Trophoblast cell (in vitro differentiated cells and primary cell): Measurements from ENCODE around the gene GLRX.
A peak's percentile ranks its signal among the peaks of the same experiment; 100 is the strongest.

Experiments
- DNase-seq, 2 donors: peaks; one replicate each; pipeline ENCODE4 v3.0.0-alpha.2; 2016
- H2AFZ ChIP-seq: 2 replicates; pipeline ENCODE4 v1.6.1; 2013; ENCODE audit warnings: low read length, moderate library complexity, mild to moderate bottlenecking; ENCODE audit not compliant: insufficient read depth, poor library complexity
- H2AK5ac ChIP-seq: 2 replicates; pipeline ENCODE4 v1.6.1; 2013; ENCODE audit warnings: mild to moderate bottlenecking, low read length
- H2BK120ac ChIP-seq: 2 replicates; pipeline ENCODE4 v1.6.1; 2013; ENCODE audit warnings: low read length, mild to moderate bottlenecking, moderate library complexity; ENCODE audit not compliant: insufficient read depth, poor library complexity
- H2BK12ac ChIP-seq: 2 replicates; pipeline ENCODE4 v1.6.1; 2013; ENCODE audit warnings: mild to moderate bottlenecking, low read length, moderate library complexity
- H2BK5ac ChIP-seq: 2 replicates; pipeline ENCODE4 v1.6.1; 2013; ENCODE audit warnings: low read length, low read depth, moderate library complexity, mild to moderate bottlenecking; ENCODE audit not compliant: poor library complexity
- H3K14ac ChIP-seq: 2 replicates; pipeline ENCODE4 v1.6.1; 2013; ENCODE audit warnings: mild to moderate bottlenecking, low read length
- H3K18ac ChIP-seq: 2 replicates; pipeline ENCODE4 v1.6.1; 2013; ENCODE audit warnings: mild to moderate bottlenecking, low read length
- H3K23ac ChIP-seq: 2 replicates; pipeline ENCODE4 v1.6.1; 2013; ENCODE audit warnings: low read length
- H3K27ac ChIP-seq: 2 replicates; pipeline ENCODE4 v1.5.1; 2013; ENCODE audit warnings: low read depth, mild to moderate bottlenecking, inconsistent platforms, low read length, moderate library complexity
- H3K27me3 ChIP-seq: 2 replicates; pipeline ENCODE4 v1.6.1; 2013; ENCODE audit warnings: inconsistent platforms, mild to moderate bottlenecking, low read length, moderate library complexity; ENCODE audit not compliant: insufficient read depth
- H3K36me3 ChIP-seq, 2 experiments: 1 replicate in 1 of 2; 2 replicates in 1 of 2; pipeline ENCODE4 v1.6.1; 2013; ENCODE audit warnings: low read length in 2 of 2, mild to moderate bottlenecking in 2 of 2, moderate library complexity in 1 of 2; ENCODE audit not compliant: insufficient read depth in 2 of 2, control insufficient read depth in 1 of 2
- H3K4ac ChIP-seq: 2 replicates; pipeline ENCODE4 v1.6.1; 2013; ENCODE audit warnings: low read depth, mild to moderate bottlenecking, low read length, moderate library complexity
- H3K4me1 ChIP-seq, 2 experiments: 1 replicate in 1 of 2; 2 replicates in 1 of 2; pipeline ENCODE4 v1.6.1; 2013; ENCODE audit warnings: low read length in 2 of 2, mild to moderate bottlenecking in 2 of 2, moderate library complexity in 1 of 2; ENCODE audit not compliant: insufficient read depth in 2 of 2, control insufficient read depth in 1 of 2
- H3K4me2 ChIP-seq: 2 replicates; pipeline ENCODE4 v1.6.1; 2013; ENCODE audit warnings: inconsistent platforms, mild to moderate bottlenecking, low read length, moderate library complexity
- H3K4me3 ChIP-seq: 2 replicates; pipeline ENCODE4 v1.5.1; 2013; ENCODE audit warnings: mild to moderate bottlenecking, low read depth, low read length, inconsistent platforms
- H3K79me1 ChIP-seq: one replicate; pipeline ENCODE4 v1.6.1; 2013; ENCODE audit warnings: low read length
- H3K79me2 ChIP-seq: 2 replicates; pipeline ENCODE4 v1.6.1; 2013; ENCODE audit warnings: low read length, mild to moderate bottlenecking; ENCODE audit not compliant: control insufficient read depth, insufficient read depth, poor library complexity
- H3K9ac ChIP-seq: 2 replicates; pipeline ENCODE4 v1.6.1; 2013; ENCODE audit warnings: mild to moderate bottlenecking, low read length
- H3K9me3 ChIP-seq: 2 replicates; pipeline ENCODE4 v1.6.1; 2013; ENCODE audit warnings: low read depth, mild to moderate bottlenecking, control low read depth, inconsistent platforms, low read length; ENCODE audit not compliant: insufficient read depth
- H4K12ac ChIP-seq: 2 replicates; pipeline ENCODE4 v1.6.1; 2013; ENCODE audit warnings: low read depth, mild to moderate bottlenecking, low read length, moderate library complexity
- H4K8ac ChIP-seq: 2 replicates; pipeline ENCODE4 v1.6.1; 2013; ENCODE audit warnings: low read depth, mild to moderate bottlenecking, low read length, moderate library complexity
- H4K91ac ChIP-seq: one replicate; pipeline ENCODE4 v1.6.1; 2013; ENCODE audit warnings: low read depth, mild to moderate bottlenecking, low read length, moderate library complexity
- WGBS: extraction: QIAGEN DNeasy Blood & Tissue Kit; methylation state at CpG from one replicate; pipeline ENCODE4 v1.1.7; 2013; ENCODE audit warnings: missing lambda C conversion rate; ENCODE audit not compliant: insufficient read length, insufficient coverage; ENCODE audit errors: extremely low coverage; 5-methylcytosine and 5-hydroxymethylcytosine counted together

Gene GLRX

GRCh38 chr5:95845391-95845790 lies 22.9 kb upstream of the GLRX start:
- H3K36me3 ChIP-seq, result no peaks in the 10 kb centered on the region
- WGBS, result no CpG with 5 or more reads among the region's 3 CpGs
- no peaks in the 10 kb centered on the region for H3K27me3 ChIP-seq
- H4K8ac ChIP-seq, result no peak overlapping the region
- no peak overlapping the region for H3K18ac ChIP-seq
- no peak overlapping the region for H2BK5ac ChIP-seq
- peaks cover 2% of the 10 kb centered on the region for H3K79me2 ChIP-seq
- H3K4me3 ChIP-seq, result no peak overlapping the region
- H4K91ac ChIP-seq, result no peak overlapping the region
- no peak overlapping the region for H2AK5ac ChIP-seq
- H3K4me1 ChIP-seq, result peaks cover 7% of the 10 kb centered on the region in 2 experiments
- no peak for DNase-seq
- H3K9me3 ChIP-seq, result no peaks in the 10 kb centered on the region
- no peak overlapping the region for H3K4ac ChIP-seq
- no peak overlapping the region for H4K12ac ChIP-seq
- H3K4me2 ChIP-seq, result no peak overlapping the region
- H3K14ac ChIP-seq, result no peak overlapping the region
- no peak overlapping the region for H3K27ac ChIP-seq
- peak overlapping the region; percentile 57 for H2BK12ac ChIP-seq
- H3K9ac ChIP-seq, result no peak overlapping the region
- peak overlapping the region; percentile 40 for H2BK120ac ChIP-seq
- no peak overlapping the region for H3K23ac ChIP-seq
- H2AFZ ChIP-seq, result no peak overlapping the region
- H3K79me1 ChIP-seq, result peaks cover 6% of the 10 kb centered on the region

GRCh38 chr5:95843733-95844223 lies 21.3 kb upstream of the GLRX start:
- H2BK120ac ChIP-seq, result no peak overlapping the region
- no CpG with 5 or more reads among the region's 3 CpGs for WGBS

GRCh38 chr5:95842854-95843544 lies 20.5 kb upstream of the GLRX start:
- H3K27me3 ChIP-seq, result no peaks in the 10 kb centered on the region
- H3K9ac ChIP-seq, result no peak overlapping the region
- H3K4ac ChIP-seq, result peak overlapping the region; percentile 34
- peak overlapping the region; percentile 57 for H4K8ac ChIP-seq
- H3K36me3 ChIP-seq, result no peaks in the 10 kb centered on the region
- no peak overlapping the region for H3K18ac ChIP-seq
- DNase-seq, result peak; percentile 84 to 86
- H2BK12ac ChIP-seq, result peak overlapping the region; percentile 81
- no peak overlapping the region for H2AFZ ChIP-seq
- no CpG with 5 or more reads among the region's 11 CpGs for WGBS
- H3K9me3 ChIP-seq, result no peaks in the 10 kb centered on the region
- no peak overlapping the region for H4K12ac ChIP-seq
- H2BK5ac ChIP-seq, result peak overlapping the region; percentile 36
- H3K4me3 ChIP-seq, result no peak overlapping the region
- peak overlapping the region; percentile 62 for H3K27ac ChIP-seq
- H3K14ac ChIP-seq, result peak overlapping the region; percentile 53
- peak overlapping the region; percentile 74 for H4K91ac ChIP-seq
- no peak overlapping the region for H3K23ac ChIP-seq
- H2BK120ac ChIP-seq, result peak overlapping the region; percentile 88
- H2AK5ac ChIP-seq, result no peak overlapping the region
- H3K79me2 ChIP-seq, result peaks cover 2% of the 10 kb centered on the region
- H3K79me1 ChIP-seq, result peaks cover 6% of the 10 kb centered on the region
- H3K4me1 ChIP-seq, result peaks cover 7% of the 10 kb centered on the region in 2 experiments
- no peak overlapping the region for H3K4me2 ChIP-seq

More at GRCh38 chr5:95843733-95844223, 21.3 kb upstream of the GLRX start:
- Histone ChIP-seq H3K23ac (no peak overlapping the region), H4K12ac (no peak overlapping the region), H3K9ac (no peak overlapping the region), H3K4me2 (no peak overlapping the region), H3K27me3 (no peaks in the 10 kb centered on the region), H3K9me3 (no peaks in the 10 kb centered on the region), H3K36me3 (no peaks in the 10 kb centered on the region), H2AK5ac (no peak overlapping the region), H3K79me1 (peaks cover 6% of the 10 kb centered on the region), H2AFZ (no peak overlapping the region), H3K79me2 (peaks cover 2% of the 10 kb centered on the region), H3K14ac (no peak overlapping the region), H2BK12ac (no peak overlapping the region), H4K8ac (no peak overlapping the region), H3K4me3 (no peak overlapping the region), H3K4ac (no peak overlapping the region), H4K91ac (no peak overlapping the region), H3K27ac (no peak overlapping the region), H2BK5ac (no peak overlapping the region), H3K4me1 (peaks cover 7% of the 10 kb centered on the region in 2 experiments), H3K18ac (no peak overlapping the region)
- DNase-seq, result peak; percentile 60 to 69

DNA sequence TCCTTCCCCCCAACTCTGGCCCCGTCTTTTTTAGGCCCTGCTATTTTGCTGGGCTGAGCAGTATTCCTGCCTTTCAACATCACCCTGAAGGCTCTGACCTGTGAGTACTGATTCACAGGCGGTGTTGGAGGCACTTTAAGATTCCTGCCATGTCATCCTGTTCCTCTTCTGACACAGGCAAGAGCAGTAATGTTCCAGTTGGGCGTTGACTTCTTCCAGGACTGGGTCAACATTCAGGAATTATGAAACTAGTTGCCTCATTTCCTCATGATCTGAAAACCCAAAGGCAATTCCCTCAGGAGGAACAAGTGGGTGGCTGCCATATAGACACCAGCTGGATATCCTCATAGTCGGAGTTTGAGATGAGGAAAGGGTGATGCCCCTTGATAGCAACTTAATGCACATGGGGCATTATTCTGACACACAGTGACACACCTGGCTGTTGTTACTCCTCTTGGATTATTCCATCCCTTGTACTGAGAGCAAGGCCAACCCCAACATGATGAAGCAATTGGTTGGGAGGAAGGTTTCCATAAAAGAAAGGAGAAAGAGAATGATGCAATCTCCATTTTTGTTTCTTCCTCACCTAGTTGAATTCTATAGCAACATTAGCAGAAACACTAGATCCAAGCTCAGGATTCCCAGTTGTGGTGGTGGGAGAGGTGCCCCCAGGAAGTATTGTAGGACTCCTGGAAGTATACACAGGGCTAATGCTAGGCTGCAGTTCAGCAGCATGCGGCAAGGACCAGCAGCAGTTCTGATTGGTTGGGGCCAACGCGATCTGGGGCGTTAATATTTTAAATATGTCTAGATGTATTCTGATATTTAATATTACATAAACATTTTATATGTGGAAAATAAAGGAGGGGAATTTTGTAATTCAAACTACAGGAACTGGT lies 19.6 kb upstream of the GLRX start:
- WGBS, result no CpG with 5 or more reads among the region's 8 CpGs
- H3K4me3 ChIP-seq, result no peak overlapping the region

More for the DNA sequence above, 19.6 kb upstream of the GLRX start:
- Histone ChIP-seq H3K36me3 (no peaks in the 10 kb centered on the region), H2BK12ac (peak overlapping the region; percentile 18), H3K27me3 (no peaks in the 10 kb centered on the region), H3K4me1 (peaks cover 7% of the 10 kb centered on the region in 2 experiments), H3K18ac (no peak overlapping the region), H2BK120ac (peak overlapping the region; percentile 43), H2AK5ac (no peak overlapping the region), H3K27ac (no peak overlapping the region), H3K4me2 (no peak overlapping the region), H4K91ac (peak overlapping the region; percentile 61), H4K12ac (no peak overlapping the region), H4K8ac (peak overlapping the region; percentile 43), H3K4ac (no peak overlapping the region), H3K23ac (no peak overlapping the region), H3K9me3 (no peaks in the 10 kb centered on the region), H2BK5ac (no peak overlapping the region), H3K79me2 (peaks cover 2% of the 10 kb centered on the region), H2AFZ (no peak overlapping the region), H3K79me1 (peaks cover 6% of the 10 kb centered on the region), H3K14ac (no peak overlapping the region), H3K9ac (no peak overlapping the region)
- peak; percentile 69 to 80 for DNase-seq
